T-helper 17 cell (primary cell): ENCODE measurements around the gene PLXNC1. TPM values are rescaled to one million over a fixed set of nuclear protein-coding genes. Genes with fewer than 3 reads are reported as not detected.

Experiments used
- ATAC-seq: fragments of 150-1000 bp; cut with Tn5 transposase; 2 replicates; pipeline ENCODE4 v1.10.0; 2021; ENCODE audit warnings: mild to moderate bottlenecking, moderate library complexity
- DNase-seq, 3 donors: peaks; one replicate each; pipeline versions ENCODE4 v3.0.0 to v3.0.0-alpha.2; 2020 to 2021
- H3K9me3 ChIP-seq: one replicate; pipeline ENCODE4 v1.7.0; 2013; ENCODE audit warnings: low read length, mild to moderate bottlenecking; ENCODE audit not compliant: control insufficient read depth, poor library complexity, severe bottlenecking
- H3K27ac Mint-ChIP-seq: one replicate; pipeline ENCODE4 v1.8.0; 2022; ENCODE audit warnings: mild to moderate bottlenecking, moderate library complexity, mixed read lengths
- H3K27me3 Mint-ChIP-seq: one replicate; pipeline ENCODE4 v1.8.0; 2022; ENCODE audit warnings: mixed read lengths
- H3K36me3 Mint-ChIP-seq: one replicate; pipeline ENCODE4 v1.8.0; 2022; ENCODE audit warnings: low read depth, mixed read lengths
- H3K4me1 Mint-ChIP-seq: one replicate; pipeline ENCODE4 v1.8.0; 2022; ENCODE audit warnings: mild to moderate bottlenecking, mixed read lengths
- H3K4me3 Mint-ChIP-seq: one replicate; pipeline ENCODE4 v1.8.0; 2022; ENCODE audit warnings: mild to moderate bottlenecking, moderate library complexity, mixed read lengths
- total RNA-seq, 4 donors: library from RNA in 2 of 4; stranded (reverse) in 2 of 4; gene quantifications; one replicate each; pipeline ENCODE4 v1.2.3 and lab custom pipeline; 2022 to 2026

PLXNC1 gene
- total RNA-seq, 2 donors from 2014 or later, result 26.5 to 30.6 TPM

GRCh38 chr12:94143438-94143837, 4.9 kb upstream of the PLXNC1 start:
- Mint-ChIP-seq H3K27me3 (no peaks in the 10 kb centered on the region), H3K36me3 (no peaks in the 10 kb centered on the region), H3K4me3 (no peak overlapping the region), H3K4me1 (peaks cover 8% of the 10 kb centered on the region), H3K27ac (no peak overlapping the region)
- no peaks in the 10 kb centered on the region for H3K9me3 ChIP-seq
- ATAC-seq (no peak), DNase-seq (no peak)

DNA sequence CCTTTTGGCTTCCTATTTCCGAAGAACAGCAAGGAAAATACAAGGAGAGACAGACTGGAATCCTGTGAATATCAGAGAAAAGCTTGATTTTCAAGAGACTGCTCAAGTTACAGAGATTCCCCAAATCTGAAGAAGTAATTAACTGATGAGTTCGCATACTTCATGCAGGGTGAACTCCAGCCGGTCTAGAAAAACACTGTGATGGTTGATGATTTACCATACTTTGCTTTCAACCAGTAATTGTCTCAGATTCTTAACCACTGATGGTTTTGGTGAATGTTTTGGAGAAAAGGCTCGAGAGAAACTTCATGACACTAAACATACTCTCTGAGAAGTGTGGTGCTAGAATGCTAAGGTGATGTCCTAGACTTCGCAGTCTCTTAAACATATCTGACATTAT, 4.4 kb upstream of the PLXNC1 start:
- DNase-seq (no peak), ATAC-seq (no peak)
- Mint-ChIP-seq H3K27me3 (no peaks in the 10 kb centered on the region), H3K36me3 (no peaks in the 10 kb centered on the region), H3K27ac (no peak overlapping the region), H3K4me3 (no peak overlapping the region), H3K4me1 (peaks cover 8% of the 10 kb centered on the region)
- no peaks in the 10 kb centered on the region for H3K9me3 ChIP-seq

GRCh38 chr12:94144781-94145180, 3.6 kb upstream of the PLXNC1 start:
- H3K36me3 Mint-ChIP-seq, result no peaks in the 10 kb centered on the region
- no peaks in the 10 kb centered on the region for H3K9me3 ChIP-seq
- H3K4me3 Mint-ChIP-seq, result no peak overlapping the region
- H3K27me3 Mint-ChIP-seq, result no peaks in the 10 kb centered on the region
- H3K4me1 Mint-ChIP-seq, result peaks cover 8% of the 10 kb centered on the region
- ATAC-seq, result no peak
- DNase-seq, result no peak
- peak overlapping the region; percentile 57 for H3K27ac Mint-ChIP-seq

- ATAC-seq (no peak), DNase-seq (no peak)
- H3K27ac Mint-ChIP-seq, result peak overlapping the region; percentile 57
- H3K4me1 Mint-ChIP-seq, result peaks cover 11% of the 10 kb centered on the region
- no peak overlapping the region for H3K4me3 Mint-ChIP-seq
- H3K9me3 ChIP-seq, result no peaks in the 10 kb centered on the region
- no peaks in the 10 kb centered on the region for H3K27me3 Mint-ChIP-seq
- H3K36me3 Mint-ChIP-seq, result no peaks in the 10 kb centered on the region
Measured at GRCh38 chr12:94145191-94145983, 3.0 kb upstream of the PLXNC1 start.

DNA sequence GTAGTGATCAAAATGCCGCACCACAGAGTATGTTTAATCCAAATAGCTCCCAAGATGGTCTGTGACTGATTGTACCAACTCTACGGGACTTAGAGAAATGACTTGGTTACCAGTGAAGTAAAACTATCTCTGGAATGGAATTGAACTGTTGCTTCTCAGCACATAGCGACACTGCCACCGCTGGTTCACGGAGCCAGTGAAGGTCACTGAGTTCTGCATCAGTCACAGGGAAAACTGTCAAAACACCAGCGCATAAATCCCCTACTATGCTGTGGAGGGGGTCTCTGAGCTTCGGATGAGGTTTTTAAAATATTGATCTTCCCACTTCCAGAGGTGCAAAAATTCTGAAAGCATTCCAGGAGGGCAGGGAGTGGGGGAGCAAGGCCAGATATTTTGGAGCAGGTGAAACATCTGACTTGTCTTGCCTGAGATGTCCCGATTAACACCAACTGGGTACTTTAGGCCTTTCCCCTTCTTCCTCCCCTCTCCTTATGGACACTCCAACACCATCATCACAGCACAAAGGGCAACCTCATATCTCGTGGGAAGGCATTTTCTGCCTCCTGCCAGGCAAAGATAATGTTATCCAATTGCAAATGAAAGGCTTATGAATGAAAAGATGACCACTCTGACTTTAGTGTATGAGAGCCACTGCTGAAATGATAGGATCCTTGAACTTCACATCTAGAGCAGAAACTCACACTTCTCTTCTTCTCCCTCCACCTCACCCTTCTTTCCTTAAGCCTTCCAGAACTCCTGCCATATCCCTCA, 2.0 kb upstream of the PLXNC1 start:
- no peak for DNase-seq
- Mint-ChIP-seq H3K36me3 (no peaks in the 10 kb centered on the region), H3K4me3 (no peak overlapping the region), H3K4me1 (peaks cover 19% of the 10 kb centered on the region), H3K27ac (peak overlapping the region; percentile 87), H3K27me3 (no peaks in the 10 kb centered on the region)
- no peaks in the 10 kb centered on the region for H3K9me3 ChIP-seq
- ATAC-seq, result no peak

- Mint-ChIP-seq H3K4me1 (peaks cover 23% of the 10 kb centered on the region), H3K27ac (peak overlapping the region; percentile 87)
- no peak for ATAC-seq
Measured at GRCh38 chr12:94147387-94147990, 888 bp upstream of the PLXNC1 start.

DNA sequence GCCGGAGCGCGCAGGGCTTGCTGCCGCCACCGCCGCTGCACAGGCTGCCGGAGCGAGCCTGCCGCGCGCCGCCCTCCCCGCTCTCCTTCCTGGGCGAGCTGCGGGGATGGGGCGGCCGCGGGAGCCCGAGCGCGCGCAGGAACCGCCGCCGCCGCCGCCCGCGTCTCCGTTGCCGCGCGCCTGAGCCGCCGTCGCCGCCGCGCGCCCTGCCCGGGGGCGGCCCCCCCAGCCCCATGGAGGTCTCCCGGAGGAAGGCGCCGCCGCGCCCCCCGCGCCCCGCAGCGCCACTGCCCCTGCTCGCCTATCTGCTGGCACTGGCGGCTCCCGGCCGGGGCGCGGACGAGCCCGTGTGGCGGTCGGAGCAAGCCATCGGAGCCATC, 352 bp downstream of the PLXNC1 start:
- H3K27me3 Mint-ChIP-seq, result no peaks in the 10 kb centered on the region
- DNase-seq, result peak in 1 of 3 donors; percentile 13
- peak; percentile 20 for ATAC-seq
- H3K9me3 ChIP-seq, result no peaks in the 10 kb centered on the region
- H3K4me1 Mint-ChIP-seq, result peaks cover 33% of the 10 kb centered on the region
- no peak overlapping the region for H3K27ac Mint-ChIP-seq
- H3K4me3 Mint-ChIP-seq, result peak overlapping the region; percentile 88
- no peaks in the 10 kb centered on the region for H3K36me3 Mint-ChIP-seq

More at GRCh38 chr12:94147387-94147990, 888 bp upstream of the PLXNC1 start:
- Mint-ChIP-seq H3K36me3 (no peaks in the 10 kb centered on the region), H3K4me3 (peak overlapping the region; percentile 88), H3K27me3 (no peaks in the 10 kb centered on the region)
- no peaks in the 10 kb centered on the region for H3K9me3 ChIP-seq
- DNase-seq, result no peak

DNA sequence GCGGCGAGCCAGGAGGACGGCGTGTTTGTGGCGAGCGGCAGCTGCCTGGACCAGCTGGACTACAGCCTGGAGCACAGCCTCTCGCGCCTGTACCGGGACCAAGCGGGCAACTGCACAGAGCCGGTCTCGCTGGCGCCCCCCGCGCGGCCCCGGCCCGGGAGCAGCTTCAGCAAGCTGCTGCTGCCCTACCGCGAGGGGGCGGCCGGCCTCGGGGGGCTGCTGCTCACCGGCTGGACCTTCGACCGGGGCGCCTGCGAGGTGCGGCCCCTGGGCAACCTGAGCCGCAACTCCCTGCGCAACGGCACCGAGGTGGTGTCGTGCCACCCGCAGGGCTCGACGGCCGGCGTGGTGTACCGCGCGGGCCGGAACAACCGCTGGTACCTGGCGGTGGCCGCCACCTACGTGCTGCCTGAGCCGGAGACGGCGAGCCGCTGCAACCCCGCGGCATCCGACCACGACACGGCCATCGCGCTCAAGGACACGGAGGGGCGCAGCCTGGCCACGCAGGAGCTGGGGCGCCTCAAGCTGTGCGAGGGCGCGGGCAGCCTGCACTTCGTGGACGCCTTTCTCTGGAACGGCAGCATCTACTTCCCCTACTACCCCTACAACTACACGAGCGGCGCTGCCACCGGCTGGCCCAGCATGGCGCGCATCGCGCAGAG, 873 bp downstream of the PLXNC1 start:
- no peaks in the 10 kb centered on the region for H3K36me3 Mint-ChIP-seq
- H3K9me3 ChIP-seq, result no peaks in the 10 kb centered on the region
- peak; percentile 38 for ATAC-seq
- DNase-seq, result peak; percentile 20 to 41 (median 22)
- peak overlapping the region; percentile 96 for H3K4me3 Mint-ChIP-seq
- no peak overlapping the region for H3K27ac Mint-ChIP-seq
- no peaks in the 10 kb centered on the region for H3K27me3 Mint-ChIP-seq
- H3K4me1 Mint-ChIP-seq, result peaks cover 36% of the 10 kb centered on the region

GRCh38 chr12:94149781-94150239, 1.4 kb downstream of the PLXNC1 start:
- Mint-ChIP-seq H3K4me3 (peak overlapping the region; percentile 96), H3K4me1 (peaks cover 36% of the 10 kb centered on the region), H3K27me3 (no peaks in the 10 kb centered on the region), H3K27ac (peak overlapping the region; percentile 76), H3K36me3 (no peaks in the 10 kb centered on the region)
- ATAC-seq, result no peak
- DNase-seq, result peak in 1 of 3 donors; percentile 13
- H3K9me3 ChIP-seq, result no peaks in the 10 kb centered on the region

DNA sequence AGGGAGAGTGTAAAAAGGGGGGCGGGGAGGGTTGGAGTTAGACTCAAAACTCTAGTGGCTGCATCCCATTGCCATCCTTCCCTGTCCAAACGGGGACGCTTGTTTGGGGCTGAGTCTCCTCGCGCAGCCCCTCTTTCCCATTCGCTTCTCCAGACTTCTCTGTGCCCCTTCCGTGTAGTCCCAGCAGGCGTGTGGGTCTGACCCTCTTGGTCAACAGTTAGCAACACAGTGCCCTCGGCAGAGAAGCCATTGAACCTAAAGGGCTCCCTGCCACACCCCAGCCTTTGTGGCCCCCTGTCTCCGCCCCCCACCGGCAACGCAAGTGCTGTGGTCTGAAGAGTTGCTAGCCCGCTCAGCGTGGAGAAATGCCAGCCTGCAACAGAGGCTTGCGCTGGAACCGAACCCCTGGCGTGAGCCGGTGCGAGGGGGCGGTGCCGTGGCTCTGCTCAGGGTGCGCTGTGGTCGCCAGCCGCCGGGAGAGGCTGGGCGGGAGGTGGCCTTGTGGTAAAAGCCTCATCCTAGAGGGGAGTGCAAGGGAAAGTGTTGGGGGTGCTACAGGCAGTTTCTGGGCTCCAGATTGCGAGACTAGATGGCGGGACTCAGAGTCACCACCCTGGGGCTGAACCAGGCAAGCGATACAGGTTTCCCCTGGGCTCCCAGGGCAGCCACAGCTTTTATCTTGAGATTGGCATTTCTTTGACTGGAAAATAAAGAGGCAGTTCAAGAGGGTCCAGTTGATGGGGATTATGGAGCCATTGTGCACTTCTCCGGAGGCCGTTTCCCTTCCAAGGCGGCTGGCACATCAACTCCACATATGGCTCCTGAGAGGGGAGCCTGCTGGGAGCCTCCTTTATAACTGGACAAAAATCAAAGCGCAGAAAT, 2.1 kb downstream of the PLXNC1 start:
- Mint-ChIP-seq H3K27me3 (no peaks in the 10 kb centered on the region), H3K4me3 (peak overlapping the region; percentile 96), H3K4me1 (peaks cover 37% of the 10 kb centered on the region), H3K27ac (peak overlapping the region; percentile 76), H3K36me3 (no peaks in the 10 kb centered on the region)
- no peaks in the 10 kb centered on the region for H3K9me3 ChIP-seq
- DNase-seq, result peak in 1 of 3 donors; percentile 19
- ATAC-seq, result peak; percentile 8

DNA sequence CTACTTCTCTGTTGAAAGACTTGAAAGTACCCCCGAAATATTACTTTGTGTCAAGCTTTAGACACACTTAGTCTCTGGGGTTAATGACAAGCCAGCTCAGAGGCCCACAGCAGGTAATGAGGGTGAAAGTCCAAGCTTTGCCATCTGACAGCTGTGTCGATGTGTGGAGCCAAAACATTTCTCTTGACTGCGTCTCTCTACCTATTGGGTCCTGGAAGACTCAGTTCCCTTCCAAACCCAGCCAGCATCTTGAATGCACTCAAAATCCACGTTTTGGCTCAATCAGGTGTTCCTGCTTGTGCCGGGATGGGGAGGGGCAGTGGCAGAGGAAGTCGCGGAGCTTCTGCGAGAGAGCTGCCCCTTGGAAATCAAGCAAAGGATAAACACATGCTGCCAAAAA, 3.2 kb downstream of the PLXNC1 start:
- Mint-ChIP-seq H3K36me3 (no peaks in the 10 kb centered on the region), H3K4me3 (peak overlapping the region; percentile 59), H3K27me3 (no peaks in the 10 kb centered on the region), H3K27ac (no peak overlapping the region), H3K4me1 (peaks cover 41% of the 10 kb centered on the region)
- no peak for ATAC-seq
- no peak for DNase-seq
- no peaks in the 10 kb centered on the region for H3K9me3 ChIP-seq
